WERI-Rb-1 (cell line): ENCODE measurements around the gene CAMSAP1.

Experiments
- DNase-seq: peaks from one replicate; pipeline ENCODE4 v3.0.0-alpha.2; 2020
- H3K27ac ChIP-seq: fragments of 250-450 bp; sonication (Bioruptor Pico); 2 replicates; pipeline ENCODE4 v1.5.1; 2020; ENCODE audit warnings: mild to moderate bottlenecking, moderate library complexity
- H3K27me3 ChIP-seq: fragments of 250-450 bp; sonication (Bioruptor Pico); 2 replicates; pipeline ENCODE4 v1.5.1; 2021; ENCODE audit warnings: mild to moderate bottlenecking, low read depth, moderate library complexity; ENCODE audit not compliant: insufficient read depth, severe bottlenecking
- H3K36me3 ChIP-seq: fragments of 250-450 bp; sonication (Bioruptor Pico); 2 replicates; pipeline ENCODE4 v1.5.1; 2020; ENCODE audit warnings: mild to moderate bottlenecking, moderate library complexity
- H3K4me3 ChIP-seq: 2 replicates; pipeline ENCODE4 v1.5.1; 2011; ENCODE audit warnings: low read depth, mild to moderate bottlenecking, control low read depth, low read length
- H3K9me3 ChIP-seq: fragments of 250-450 bp; sonication (Bioruptor Pico); 2 replicates; pipeline ENCODE4 v1.5.1; 2021; ENCODE audit warnings: mild to moderate bottlenecking, moderate library complexity; ENCODE audit not compliant: severe bottlenecking
- CTCF ChIP-seq: IDR thresholded peaks from 2 replicates; pipeline ENCODE4 v1.5.1; 2011; ENCODE audit warnings: low read depth, mild to moderate bottlenecking, control low read depth, inconsistent platforms, low read length

The CAMSAP1 gene

GRCh38 chr9:135796784-135797485 is 110.4 kb downstream of the CAMSAP1 start:
- TF ChIP-seq CTCF, result no peak

GRCh38 chr9:135795391-135795790 is 112.0 kb downstream of the CAMSAP1 start:
- no peak for TF ChIP-seq CTCF
- Histone ChIP-seq H3K9me3 (no peaks in the 10 kb centered on the region), H3K27me3 (no peaks in the 10 kb centered on the region), H3K4me3 (no peak overlapping the region), H3K36me3 (no peaks in the 10 kb centered on the region), H3K27ac (no peak overlapping the region)
- DNase-seq, result no peak

More at GRCh38 chr9:135796784-135797485, 110.4 kb downstream of the CAMSAP1 start:
- Histone ChIP-seq H3K4me3 (no peak overlapping the region), H3K36me3 (no peaks in the 10 kb centered on the region), H3K27me3 (no peaks in the 10 kb centered on the region), H3K9me3 (peaks cover 3% of the 10 kb centered on the region), H3K27ac (no peak overlapping the region)
- no peak for DNase-seq

DNA sequence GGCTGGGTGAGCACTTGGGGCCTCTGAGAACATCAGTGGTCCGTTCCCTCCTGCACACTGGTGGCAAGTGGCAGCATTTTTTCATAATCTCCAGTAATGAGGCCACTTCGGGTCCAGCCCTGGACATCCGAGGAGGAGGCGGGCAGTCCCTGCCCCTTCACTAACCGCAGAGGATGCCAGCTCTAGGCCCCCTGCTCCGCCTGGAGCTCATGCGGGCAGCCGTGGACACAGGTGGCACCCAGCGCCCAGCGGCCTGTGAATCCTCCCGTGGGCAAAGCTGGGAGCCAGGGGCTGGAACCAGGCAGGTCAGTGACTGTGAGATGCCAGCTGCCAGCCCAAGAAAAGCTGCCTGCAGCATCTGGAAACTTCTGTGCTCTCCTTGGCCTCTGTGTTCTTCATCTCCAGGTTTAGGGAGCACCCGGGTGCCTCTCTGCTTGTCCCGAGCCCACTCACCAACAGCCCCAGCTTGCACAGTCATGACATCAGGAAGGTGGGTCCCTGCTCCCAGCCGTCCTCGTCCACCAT is 112.9 kb downstream of the CAMSAP1 start:
- TF ChIP-seq CTCF, result no peak
- Histone ChIP-seq H3K27me3 (no peaks in the 10 kb centered on the region), H3K27ac (no peak overlapping the region), H3K4me3 (no peak overlapping the region), H3K9me3 (no peaks in the 10 kb centered on the region), H3K36me3 (no peaks in the 10 kb centered on the region)
- DNase-seq, result no peak

GRCh38 chr9:135794057-135794335 is 113.3 kb downstream of the CAMSAP1 start:
- Histone ChIP-seq H3K27ac (no peak overlapping the region), H3K9me3 (no peaks in the 10 kb centered on the region), H3K27me3 (no peaks in the 10 kb centered on the region), H3K36me3 (no peaks in the 10 kb centered on the region), H3K4me3 (no peak overlapping the region)
- TF ChIP-seq CTCF, result no peak
- no peak for DNase-seq

GRCh38 chr9:135793221-135794056 is 113.9 kb downstream of the CAMSAP1 start:
- H3K4me3 ChIP-seq, result no peak overlapping the region
- no peaks in the 10 kb centered on the region for H3K9me3 ChIP-seq
- H3K36me3 ChIP-seq, result no peaks in the 10 kb centered on the region
- TF ChIP-seq CTCF, result no peak
- H3K27ac ChIP-seq, result no peak overlapping the region
- no peak for DNase-seq
- no peaks in the 10 kb centered on the region for H3K27me3 ChIP-seq
